CD4-positive, CD25-positive, alpha-beta regulatory T cell (primary cell): ENCODE measurements around the gene AFG1L. TPM values are rescaled to one million over a fixed set of nuclear protein-coding genes. Genes with fewer than 3 reads are reported as not detected.
A peak's percentile ranks its signal among the peaks of the same experiment; 100 is the strongest.

ENCODE experiments used
- ATAC-seq, 2 donors: fragments of 150-1000 bp; cut with Tn5 transposase; one replicate each; pipeline ENCODE4 v1.10.0; 2021; ENCODE audit warnings: low read depth in 2 of 2, moderate number of reproducible peaks in 2 of 2, moderate library complexity in 1 of 2
- DNase-seq, 3 donors: peaks; one replicate each; pipeline versions ENCODE4 v3.0.0 to v3.0.0-alpha.2; 2012 to 2022; ENCODE audit warnings: mixed read lengths in 1 of 3
- H3K27ac ChIP-seq: one replicate; pipeline ENCODE4 v1.7.0; 2013; ENCODE audit warnings: mild to moderate bottlenecking, low read length; ENCODE audit not compliant: insufficient read depth, poor library complexity, severe bottlenecking
- H3K27me3 ChIP-seq: one replicate; pipeline ENCODE4 v1.7.0; 2013; ENCODE audit warnings: low read length; ENCODE audit not compliant: control insufficient read depth, insufficient read depth
- H3K36me3 ChIP-seq: one replicate; pipeline ENCODE4 v1.7.0; 2013; ENCODE audit warnings: mild to moderate bottlenecking, low read length, moderate library complexity; ENCODE audit not compliant: control insufficient read depth, insufficient read depth
- H3K4me1 ChIP-seq: 2 replicates; pipeline ENCODE4 v1.7.0; 2013; ENCODE audit warnings: mild to moderate bottlenecking, low read length; ENCODE audit not compliant: insufficient read depth, control insufficient read depth, poor library complexity, severe bottlenecking
- H3K4me3 ChIP-seq: one replicate; pipeline ENCODE4 v1.7.0; 2013; ENCODE audit warnings: low read depth, mild to moderate bottlenecking, low read length, moderate library complexity
- H3K9me3 ChIP-seq, 2 experiments: 1 replicate in 1 of 2; 2 replicates in 1 of 2; pipeline ENCODE4 v1.7.0; 2013; ENCODE audit warnings: low read length in 2 of 2, mild to moderate bottlenecking in 1 of 2, moderate library complexity in 1 of 2; ENCODE audit not compliant: control insufficient read depth in 2 of 2
- H3K27ac Mint-ChIP-seq, 3 donors: one replicate each; pipeline ENCODE4 v1.8.0; 2020 to 2022; ENCODE audit warnings: mild to moderate bottlenecking in 3 of 3, mixed read lengths in 3 of 3, moderate library complexity in 2 of 3
- H3K27me3 Mint-ChIP-seq: one replicate; pipeline ENCODE4 v1.8.0; 2022; ENCODE audit warnings: mild to moderate bottlenecking, mixed read lengths
- H3K36me3 Mint-ChIP-seq: one replicate; pipeline ENCODE4 v1.8.0; 2020; ENCODE audit warnings: mixed read lengths
- H3K4me1 Mint-ChIP-seq, 4 donors: one replicate each; pipeline ENCODE4 v1.8.0; 2020 to 2022; ENCODE audit warnings: mixed read lengths in 4 of 4, mild to moderate bottlenecking in 1 of 4
- H3K4me3 Mint-ChIP-seq, 4 donors: one replicate each; pipeline ENCODE4 v1.8.0; 2020 to 2022; ENCODE audit warnings: mild to moderate bottlenecking in 4 of 4, mixed read lengths in 4 of 4, moderate library complexity in 3 of 4
- H3K9me3 Mint-ChIP-seq, 7 donors: one replicate each; pipeline ENCODE4 v1.8.0; 2020 to 2022; ENCODE audit warnings: mixed read lengths in 7 of 7, mild to moderate bottlenecking in 3 of 7, moderate library complexity in 2 of 7
- polyA plus RNA-seq, 4 donors: library from polyadenylated mRNA; unstranded; fragments of 300-500 nt; fragmentation: Illumina TruSeq; gene quantifications; one replicate each; pipeline ENCODE4 v1.2.3, GENCODE V29; 2021
- total RNA-seq: library from RNA; stranded (reverse); gene quantifications from one replicate; pipeline ENCODE4 v1.2.3, GENCODE V29; 2022

AFG1L gene
- total and polyA plus RNA-seq, 5 donors from 2014 or later: 0.55 to 4.4 (median 2.2) TPM

GRCh38 chr6:108469316-108469715 lies 174.5 kb downstream of the AFG1L start:
- no peaks in the 10 kb centered on the region for H3K9me3 Mint-ChIP-seq

GRCh38 chr6:108473197-108473596 lies 178.3 kb downstream of the AFG1L start:
- Histone ChIP-seq H3K4me1 (no peaks in the 10 kb centered on the region), H3K27ac (no peak overlapping the region), H3K9me3 (no peaks in the 10 kb centered on the region), H3K4me3 (no peak overlapping the region), H3K36me3 (no peaks in the 10 kb centered on the region), H3K27me3 (peaks cover 2% of the 10 kb centered on the region)
- Mint-ChIP-seq H3K4me3 (no peak overlapping the region), H3K4me1 (peaks cover 0 to 6% (median 0%) of the 10 kb centered on the region in 4 donors), H3K27ac (no peak overlapping the region), H3K9me3 (no peaks in the 10 kb centered on the region), H3K27me3 (peaks cover 7% of the 10 kb centered on the region), H3K36me3 (peaks cover 8% of the 10 kb centered on the region)
- no peak for ATAC-seq
- no peak for DNase-seq

More at GRCh38 chr6:108469316-108469715, 174.5 kb downstream of the AFG1L start:
- no peaks in the 10 kb centered on the region for H3K4me1 ChIP-seq
- no peak for DNase-seq
- no peak overlapping the region for H3K4me3 ChIP-seq
- Mint-ChIP-seq H3K27me3 (peaks cover 7% of the 10 kb centered on the region), H3K4me3 (no peak overlapping the region), H3K36me3 (no peaks in the 10 kb centered on the region), H3K27ac (no peak overlapping the region), H3K4me1 (no peaks in the 10 kb centered on the region)
- H3K27me3 ChIP-seq: peaks cover 2% of the 10 kb centered on the region
- ATAC-seq: no peak
- no peaks in the 10 kb centered on the region for H3K9me3 ChIP-seq
- no peak overlapping the region for H3K27ac ChIP-seq
- no peaks in the 10 kb centered on the region for H3K36me3 ChIP-seq

- peaks cover 0 to 6% (median 0%) of the 10 kb centered on the region in 4 donors for H3K4me1 Mint-ChIP-seq
- Histone ChIP-seq H3K9me3 (no peaks in the 10 kb centered on the region), H3K4me1 (no peaks in the 10 kb centered on the region), H3K27me3 (no peaks in the 10 kb centered on the region), H3K36me3 (no peaks in the 10 kb centered on the region), H3K27ac (no peak overlapping the region), H3K4me3 (no peak overlapping the region)
- H3K9me3 Mint-ChIP-seq: peaks cover 0 to 3% (median 0%) of the 10 kb centered on the region in 7 donors
- peaks cover 32% of the 10 kb centered on the region for H3K36me3 Mint-ChIP-seq
- ATAC-seq: no peak
- no peaks in the 10 kb centered on the region for H3K27me3 Mint-ChIP-seq
- H3K27ac Mint-ChIP-seq: no peak overlapping the region
- DNase-seq: no peak
- H3K4me3 Mint-ChIP-seq: no peak overlapping the region
Measured at GRCh38 chr6:108476376-108476775, 181.5 kb downstream of the AFG1L start.

GRCh38 chr6:108476847-108477430 lies 182.1 kb downstream of the AFG1L start:
- H3K27ac Mint-ChIP-seq: no peak overlapping the region
- H3K4me1 Mint-ChIP-seq: peaks cover 0 to 6% (median 0%) of the 10 kb centered on the region in 4 donors
- H3K36me3 Mint-ChIP-seq: peaks cover 32% of the 10 kb centered on the region
- no peak for ATAC-seq
- DNase-seq: no peak
- peaks cover 0 to 5% (median 0%) of the 10 kb centered on the region in 7 donors for H3K9me3 Mint-ChIP-seq
- no peak overlapping the region for H3K4me3 ChIP-seq
- H3K27ac ChIP-seq: no peak overlapping the region
- no peak overlapping the region for H3K4me3 Mint-ChIP-seq
- H3K27me3 Mint-ChIP-seq: no peaks in the 10 kb centered on the region
- H3K27me3 ChIP-seq: no peaks in the 10 kb centered on the region
- H3K4me1 ChIP-seq: no peaks in the 10 kb centered on the region
- H3K36me3 ChIP-seq: no peaks in the 10 kb centered on the region
- H3K9me3 ChIP-seq: peaks cover 0 to 3% of the 10 kb centered on the region in 2 experiments

- H3K36me3 Mint-ChIP-seq: peaks cover 32% of the 10 kb centered on the region
Measured at GRCh38 chr6:108482559-108482958, 187.7 kb downstream of the AFG1L start.

GRCh38 chr6:108484016-108484415 lies 189.2 kb downstream of the AFG1L start:
- no peak overlapping the region for H3K4me3 Mint-ChIP-seq
- no peak for ATAC-seq
- H3K27me3 ChIP-seq: no peaks in the 10 kb centered on the region
- peaks cover 26% of the 10 kb centered on the region for H3K36me3 Mint-ChIP-seq
- no peaks in the 10 kb centered on the region for H3K27me3 Mint-ChIP-seq
- peaks cover 0 to 7% (median 2%) of the 10 kb centered on the region in 7 donors for H3K9me3 Mint-ChIP-seq
- H3K27ac ChIP-seq: no peak overlapping the region
- no peaks in the 10 kb centered on the region for H3K4me1 ChIP-seq
- H3K4me1 Mint-ChIP-seq: no peaks in the 10 kb centered on the region
- no peak overlapping the region for H3K4me3 ChIP-seq
- no peak overlapping the region for H3K27ac Mint-ChIP-seq
- H3K36me3 ChIP-seq: no peaks in the 10 kb centered on the region
- peaks cover 4 to 5% of the 10 kb centered on the region in 2 experiments for H3K9me3 ChIP-seq
- DNase-seq: no peak

More at GRCh38 chr6:108482559-108482958, 187.7 kb downstream of the AFG1L start:
- no peak for DNase-seq
- Histone ChIP-seq H3K9me3 (peaks cover 4 to 5% of the 10 kb centered on the region in 2 experiments), H3K27ac (no peak overlapping the region), H3K27me3 (no peaks in the 10 kb centered on the region), H3K4me1 (no peaks in the 10 kb centered on the region), H3K36me3 (no peaks in the 10 kb centered on the region), H3K4me3 (no peak overlapping the region)
- Mint-ChIP-seq H3K27me3 (no peaks in the 10 kb centered on the region), H3K4me1 (no peaks in the 10 kb centered on the region), H3K4me3 (no peak overlapping the region), H3K9me3 (peaks cover 0 to 7% (median 2%) of the 10 kb centered on the region in 7 donors), H3K27ac (no peak overlapping the region)
- ATAC-seq: no peak

GRCh38 chr6:108489699-108490098 lies 194.8 kb downstream of the AFG1L start:
- Mint-ChIP-seq H3K9me3 (no peaks in the 10 kb centered on the region), H3K36me3 (no peaks in the 10 kb centered on the region), H3K4me1 (no peaks in the 10 kb centered on the region), H3K27ac (peak overlapping the region in 1 of 3 donors; percentile 50), H3K27me3 (no peaks in the 10 kb centered on the region), H3K4me3 (no peak overlapping the region)
- Histone ChIP-seq H3K27me3 (no peaks in the 10 kb centered on the region), H3K27ac (no peak overlapping the region), H3K9me3 (no peaks in the 10 kb centered on the region), H3K4me3 (no peak overlapping the region), H3K4me1 (no peaks in the 10 kb centered on the region), H3K36me3 (no peaks in the 10 kb centered on the region)
- no peak for ATAC-seq
- DNase-seq: no peak

GRCh38 chr6:108492131-108492766 lies 197.4 kb downstream of the AFG1L start:
- Histone ChIP-seq H3K4me3 (no peak overlapping the region), H3K4me1 (no peaks in the 10 kb centered on the region), H3K27me3 (no peaks in the 10 kb centered on the region), H3K27ac (no peak overlapping the region), H3K9me3 (no peaks in the 10 kb centered on the region), H3K36me3 (no peaks in the 10 kb centered on the region)
- ATAC-seq (no peak), DNase-seq (peak in 2 of 3 donors; percentile 26 to 62)
- Mint-ChIP-seq H3K4me1 (no peaks in the 10 kb centered on the region), H3K27ac (no peak overlapping the region), H3K36me3 (no peaks in the 10 kb centered on the region), H3K27me3 (no peaks in the 10 kb centered on the region), H3K4me3 (peak overlapping the region in 1 of 4 donors; percentile 38), H3K9me3 (peaks cover 0 to under 1% (median 0%) of the 10 kb centered on the region in 7 donors)
